ENCODE results near the gene DOP1A.

The DOP1A gene

DNA sequence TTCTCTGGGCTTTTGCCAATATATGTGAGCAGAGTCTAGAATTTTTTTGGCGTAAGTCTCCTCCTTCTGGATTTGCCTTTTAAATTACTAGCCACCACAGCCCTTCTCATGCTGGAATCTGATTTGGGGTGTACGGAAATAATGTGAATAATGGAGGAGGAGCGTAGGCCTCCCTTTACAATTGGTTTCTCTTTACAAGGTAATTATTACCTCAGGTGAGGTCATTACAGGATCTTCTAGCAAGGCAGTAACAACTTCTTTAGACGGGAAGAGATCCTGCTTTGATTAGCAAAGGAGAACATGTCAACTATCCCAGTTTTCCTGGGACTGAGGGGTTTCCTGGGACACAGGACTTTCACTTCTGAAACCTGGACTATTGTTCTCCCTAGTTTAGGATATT is 134.6 kb downstream of the DOP1A start:
- DNase-seq, result no peak

DNA sequence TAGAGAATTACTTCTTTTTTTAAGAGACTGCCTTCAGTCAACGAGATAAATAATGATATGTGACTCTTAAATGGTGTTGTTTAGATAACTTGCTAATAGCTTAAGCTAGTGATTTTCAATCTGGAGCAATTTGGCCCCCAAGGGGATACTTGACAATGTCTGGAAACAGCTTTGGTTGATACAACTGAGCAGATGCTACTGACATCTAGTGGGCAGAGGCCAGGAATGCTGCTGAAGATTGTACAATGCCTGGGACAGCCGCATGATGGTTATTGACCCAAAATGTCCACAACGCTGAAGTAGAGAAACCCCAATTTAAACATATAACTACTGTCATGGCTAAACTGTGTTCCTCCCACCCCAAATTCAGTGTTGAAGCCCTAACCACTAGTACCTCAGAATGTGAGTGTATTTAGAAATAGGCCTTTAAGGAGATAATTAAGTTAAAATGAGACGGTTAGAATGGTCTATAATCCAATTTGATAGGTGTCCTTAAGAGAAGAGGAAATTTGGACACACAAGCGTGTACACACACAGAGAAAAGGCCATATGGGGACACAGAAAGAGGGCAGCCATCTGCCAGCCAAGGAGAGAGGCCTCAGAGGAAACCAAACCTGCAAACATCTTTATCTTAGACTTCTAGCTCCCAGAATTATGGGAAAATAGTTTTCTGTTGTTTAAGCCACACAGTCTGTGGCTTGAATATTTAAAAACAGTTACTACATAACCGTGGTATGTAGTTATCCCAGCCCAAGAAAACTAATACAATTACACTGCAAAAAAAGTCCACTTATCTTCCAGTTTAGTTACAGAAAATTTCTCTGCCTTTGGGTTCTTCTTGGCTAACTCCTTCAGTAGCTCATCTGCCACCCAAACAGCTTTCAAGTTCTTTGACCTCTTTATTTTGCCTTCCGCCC is 147.9 kb downstream of the DOP1A start:
- DNase-seq, result peak; percentile 59 to 63

GRCh38 chr6:83216806-83217205 is 149.3 kb downstream of the DOP1A start:
- DNase-seq, result no peak
